Stromal cell of bone marrow (primary cell): ENCODE data around the gene RAB6D.
A peak's percentile ranks its signal among the peaks of the same experiment; 100 is the strongest.
"Not testable (repeated sequence)": the region's sequence is repeated elsewhere in the genome, so short reads cannot be mapped to it uniquely, and the experiment has no call there.

ENCODE experiments used
- DNase-seq: peaks from one replicate; pipeline ENCODE4 v3.0.0-alpha.2; 2012; ENCODE audit warnings: low read depth

The RAB6D gene

DNA sequence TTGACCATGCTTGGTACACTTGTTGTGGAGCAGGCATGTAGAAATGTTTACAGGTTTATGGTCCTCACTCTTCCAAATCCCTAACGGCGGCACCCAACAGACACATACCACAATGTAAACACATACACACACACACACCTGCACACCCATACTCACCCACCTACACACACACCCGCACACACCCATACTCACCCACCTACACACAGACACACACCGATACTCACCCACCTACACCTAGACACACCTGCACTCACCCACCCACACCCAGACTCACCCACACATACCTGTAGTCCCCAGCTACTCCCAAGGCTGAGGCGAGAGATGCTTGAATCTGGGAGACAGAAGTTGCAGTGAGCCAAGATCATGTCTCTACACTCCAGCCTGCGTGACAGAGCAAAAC, 1.5 kb upstream of the RAB6D start:
- no peak for DNase-seq

DNA sequence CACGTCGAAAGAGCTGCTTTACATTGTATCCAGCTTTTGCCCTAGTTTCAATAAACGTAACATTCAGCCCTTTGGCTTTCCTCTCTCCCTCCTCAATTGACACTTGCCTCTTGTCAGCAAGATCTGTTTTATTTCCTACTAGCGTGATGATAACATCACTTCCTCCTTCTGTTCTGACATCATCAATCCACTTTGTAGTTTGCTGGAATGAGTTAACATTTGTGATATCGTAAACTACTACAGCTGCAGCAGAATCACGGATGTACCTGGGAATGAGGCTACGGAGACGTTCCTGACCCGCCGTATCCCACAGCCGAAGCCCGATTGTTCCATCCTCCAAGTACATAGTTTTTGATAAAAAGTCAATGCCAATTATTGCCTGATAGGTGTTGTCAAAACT, 755 bp downstream of the RAB6D start:
- not testable (repeated sequence) for DNase-seq

DNA sequence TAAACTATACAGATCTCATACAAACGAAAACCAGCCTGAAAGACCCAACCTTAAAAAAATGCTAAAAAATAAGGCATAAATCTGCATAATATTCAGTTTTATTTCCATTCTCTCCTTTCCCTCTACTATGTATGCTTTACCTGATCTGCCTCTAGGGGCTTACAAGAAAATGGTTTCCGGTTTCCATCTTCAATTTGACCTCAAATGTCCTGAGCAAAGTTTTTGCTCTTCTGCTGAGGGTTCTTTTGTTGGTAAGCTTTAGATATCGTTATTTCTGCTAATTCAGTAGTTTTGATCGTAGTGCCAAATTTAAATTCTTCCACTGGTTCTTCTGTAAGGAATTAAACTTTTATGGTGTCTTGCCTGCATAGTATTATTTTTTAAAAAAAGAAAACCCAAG, 2.2 kb downstream of the RAB6D start:
- not testable (repeated sequence) for DNase-seq

DNA sequence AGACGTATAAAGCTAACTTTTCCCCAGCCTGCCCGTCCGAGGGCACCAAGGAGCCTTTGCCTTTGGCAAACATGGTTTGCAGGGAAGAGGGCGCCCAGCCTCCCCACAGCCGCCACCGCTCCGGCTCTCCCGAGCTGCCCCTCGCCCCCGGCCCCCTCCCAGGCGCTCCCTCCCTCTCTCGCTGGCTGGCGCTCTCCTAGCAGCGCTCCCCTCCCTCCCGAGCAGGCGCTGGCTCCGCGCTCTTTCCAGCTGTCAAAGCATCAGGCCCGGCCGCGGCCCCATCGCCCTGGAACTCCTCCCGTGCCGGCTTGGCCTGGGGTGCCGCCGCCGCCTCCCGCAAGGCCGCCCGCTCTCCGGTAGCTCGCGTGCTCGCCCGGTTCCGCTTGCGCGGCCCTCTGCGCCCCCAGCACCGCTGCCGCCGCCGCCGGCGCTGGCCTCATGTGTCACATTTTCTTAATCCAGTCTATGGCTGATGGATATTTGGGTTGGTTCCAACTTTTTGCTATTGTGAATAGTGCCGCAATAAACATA, 10.7 kb downstream of the RAB6D start:
- not testable (repeated sequence) for DNase-seq

DNA sequence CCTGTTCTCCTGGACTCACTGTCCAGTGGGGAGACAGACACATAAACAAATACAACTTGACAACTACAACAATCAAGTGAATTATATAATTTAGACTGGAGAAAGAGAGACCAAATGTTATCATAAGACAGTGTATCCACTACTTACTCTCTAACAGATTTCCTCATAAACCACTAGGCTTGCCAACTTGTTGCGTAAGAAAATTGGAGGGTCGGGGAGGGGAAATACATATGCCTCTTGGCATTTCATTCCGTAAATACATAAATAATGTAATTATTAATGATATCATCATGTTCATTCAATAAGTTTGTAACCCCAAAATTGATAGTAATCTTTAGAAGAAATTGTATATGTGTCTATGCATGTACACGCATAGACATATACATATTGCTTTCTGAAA, 14.9 kb downstream of the RAB6D start:
- DNase-seq, result no peak

DNA sequence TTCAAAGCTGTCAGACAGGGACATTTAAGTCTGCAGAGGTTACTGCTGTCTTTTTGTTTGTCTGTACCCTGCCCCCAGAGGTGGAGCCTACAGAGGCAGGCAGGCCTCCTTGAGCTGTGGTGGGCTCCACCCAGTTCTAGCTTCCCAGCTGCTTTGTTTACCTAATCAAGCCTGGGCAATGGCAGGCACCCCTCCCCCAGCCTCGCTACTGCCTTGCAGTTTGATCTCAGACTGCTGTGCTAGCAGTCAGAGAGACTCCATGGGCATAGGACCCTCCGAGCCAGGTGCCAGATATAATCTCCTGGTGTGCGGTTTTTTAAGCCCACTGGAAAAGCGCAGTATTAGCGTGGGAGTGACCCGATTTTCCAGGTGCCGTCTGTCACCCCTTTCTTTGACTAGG, 16.9 kb downstream of the RAB6D start:
- DNase-seq, result not testable (repeated sequence)

DNA sequence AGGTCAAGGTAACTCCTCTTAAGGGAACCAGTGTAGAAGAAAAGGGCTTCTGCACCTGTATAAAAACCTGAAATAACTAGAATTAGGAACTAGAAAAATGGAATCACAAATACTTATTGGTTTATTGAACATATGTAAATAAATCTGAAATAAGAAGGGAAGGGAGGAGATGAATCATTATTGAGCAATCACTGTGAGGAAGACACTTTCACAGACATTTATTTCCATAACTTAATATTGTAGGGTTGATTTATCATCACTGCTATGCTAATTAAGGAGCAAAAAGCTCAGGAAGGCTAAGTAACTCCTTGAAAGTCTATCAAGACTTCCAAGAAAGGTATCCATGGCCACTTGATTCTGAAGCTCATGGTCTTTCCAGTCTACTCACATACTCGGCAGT, 24.7 kb downstream of the RAB6D start:
- DNase-seq, result not testable (repeated sequence)

DNA sequence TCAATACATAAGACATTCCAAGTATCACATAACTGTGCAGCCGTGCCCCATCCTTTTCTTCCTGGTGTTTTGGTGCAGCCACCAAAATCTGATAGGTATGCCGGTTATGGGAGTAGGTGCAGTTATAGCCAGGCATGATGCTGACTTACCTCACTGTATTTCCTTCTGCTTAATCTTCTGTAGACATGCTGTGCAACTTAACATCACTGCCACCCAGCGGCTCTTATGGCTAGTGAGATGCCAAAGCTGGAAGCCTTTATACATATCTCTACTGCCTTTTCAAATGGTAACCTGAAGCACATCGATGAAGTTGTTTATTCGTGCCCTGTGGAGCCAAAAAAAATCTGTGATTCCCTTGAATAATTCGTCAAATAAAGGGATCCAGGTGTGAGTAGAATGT, 28.6 kb downstream of the RAB6D start:
- peak; percentile 1 for DNase-seq

DNA sequence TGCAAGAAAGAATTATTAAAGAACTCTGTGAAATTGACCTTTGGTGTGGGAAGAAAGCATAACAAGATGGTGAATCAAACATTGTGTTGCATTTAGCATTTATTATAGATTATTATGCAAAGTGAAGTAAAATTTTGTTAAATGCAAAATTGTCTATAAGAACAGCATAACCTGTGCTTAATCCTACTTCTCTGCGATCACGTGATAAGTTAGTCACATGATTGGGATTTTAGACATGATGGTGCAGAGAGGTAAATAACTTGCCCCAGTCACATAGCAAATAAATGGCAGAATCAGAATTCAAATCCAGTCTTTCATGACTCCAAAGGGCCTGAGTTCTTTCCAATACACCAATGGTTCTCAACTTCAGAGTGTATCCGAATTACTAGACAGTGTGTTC, 31.3 kb downstream of the RAB6D start:
- not testable (repeated sequence) for DNase-seq

DNA sequence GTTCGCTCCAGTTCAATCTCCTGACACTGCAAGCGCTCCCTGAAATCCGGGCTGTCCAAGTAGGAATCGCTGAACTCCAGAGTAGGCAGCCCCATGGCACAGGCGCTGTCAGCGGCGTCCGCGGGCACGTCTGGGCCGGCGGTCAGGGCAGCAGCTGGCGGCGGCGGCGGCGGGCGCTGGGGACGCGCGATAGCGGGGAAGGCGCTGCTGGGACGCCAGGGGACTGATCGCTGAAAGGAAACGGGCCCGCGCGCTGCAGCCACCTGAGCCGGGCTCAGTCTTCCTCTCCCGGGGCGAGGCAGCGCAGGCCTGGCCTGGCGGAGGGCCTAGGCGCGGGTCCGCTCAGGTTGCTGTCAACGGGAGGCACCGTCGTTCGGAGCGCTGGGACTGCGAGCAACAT, 33.0 kb downstream of the RAB6D start:
- not testable (repeated sequence) for DNase-seq

DNA sequence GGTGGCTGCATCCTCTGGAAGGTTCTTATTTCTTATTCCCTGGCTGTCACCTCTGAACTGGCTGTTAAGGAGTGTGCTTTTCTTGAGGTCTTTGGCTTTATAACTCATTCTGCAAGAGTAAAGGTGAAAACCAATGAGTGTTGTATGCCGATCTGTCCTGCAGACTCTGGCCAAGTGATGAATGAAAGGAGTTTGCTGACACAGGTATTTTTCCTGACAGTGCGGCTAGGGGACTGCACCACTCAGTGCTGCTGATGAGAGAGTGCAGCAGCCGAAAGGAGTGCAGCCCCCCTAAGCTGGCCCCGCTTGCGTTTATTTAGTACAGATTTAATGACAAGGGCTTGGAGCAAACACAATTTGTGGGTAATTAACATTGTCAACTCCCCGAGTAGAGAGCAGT, 41.8 kb downstream of the RAB6D start:
- no peak for DNase-seq

DNA sequence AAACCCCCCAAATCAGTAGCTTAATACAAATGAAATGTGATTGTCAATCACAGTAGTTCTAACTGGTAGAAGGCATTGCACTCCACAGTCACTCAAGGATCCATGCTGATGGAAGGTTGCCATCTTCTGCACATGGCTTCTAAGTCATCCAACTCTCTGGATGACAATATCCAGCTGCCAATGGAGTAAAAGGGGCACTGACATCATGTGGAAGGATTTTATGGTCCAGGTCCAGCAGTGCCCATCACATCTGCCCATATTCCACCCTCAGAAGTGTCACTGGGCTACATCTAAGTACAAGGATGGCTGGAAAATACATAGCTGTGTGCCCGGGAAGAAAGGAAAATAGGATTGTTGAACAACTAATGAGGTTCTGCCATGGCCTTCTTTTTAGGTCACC, 42.6 kb downstream of the RAB6D start:
- DNase-seq, result not testable (repeated sequence)

DNA sequence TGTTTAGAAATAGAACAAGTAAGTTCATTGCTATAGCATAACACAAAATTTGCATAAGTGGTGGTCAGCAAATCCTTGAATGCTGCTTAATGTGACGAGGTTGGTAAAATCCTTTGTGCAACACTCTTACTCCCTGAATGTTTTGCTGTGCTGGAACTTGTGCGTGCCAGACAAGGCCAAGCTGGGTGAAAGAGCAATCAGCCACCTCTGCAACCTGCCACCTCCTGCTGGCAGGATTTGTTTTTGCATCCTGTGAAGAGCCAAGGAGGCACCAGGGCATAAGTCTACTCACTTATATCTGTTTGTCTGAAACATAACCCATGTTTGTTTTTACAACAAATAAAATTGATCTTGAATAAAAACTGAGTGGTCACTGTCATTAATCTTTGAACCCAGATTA, 53.0 kb downstream of the RAB6D start:
- DNase-seq, result not testable (repeated sequence)
